OCI-LY7 (cell line): ENCODE measurements around the gene ALK.

Source experiments
- EZH2phosphoT487 ChIP-seq: fragments of 200-600 bp; sonication (generic); IDR thresholded peaks from 2 replicates; pipeline ENCODE4 v1.6.1; 2018; ENCODE audit warnings: low read depth, borderline replicate concordance, mild to moderate bottlenecking, mixed run types, antibody characterized with exemption, low read length, moderate library complexity, mixed read lengths
- TF ChIP-seq, protein P1 (sequence below): fragments of 200-600 bp; sonication (generic); conservative IDR thresholded peaks from 2 replicates; pipeline ENCODE4 v1.5.1; 2014; ENCODE audit warnings: mild to moderate bottlenecking, antibody characterized with exemption, low read length, moderate library complexity, mixed read lengths

DNA sequence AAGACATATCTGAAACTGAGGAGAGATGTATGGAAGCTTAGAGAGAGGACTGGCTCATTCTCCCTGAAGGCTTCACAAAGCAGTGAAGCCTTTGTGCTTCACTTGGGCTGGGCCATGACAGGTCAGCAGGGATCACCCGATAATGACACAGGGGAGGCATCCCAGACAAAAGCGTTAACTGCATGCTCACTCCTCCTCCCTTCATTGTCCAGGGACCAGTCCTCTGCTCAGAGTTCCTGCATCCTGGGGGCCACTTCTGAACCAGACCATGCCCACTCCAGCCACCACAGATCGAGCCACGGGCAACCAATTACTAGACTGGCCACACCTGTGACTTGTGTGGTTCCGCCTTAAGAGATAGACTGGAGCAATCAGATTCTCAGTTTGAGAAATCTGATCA lies 570.1 kb downstream of the ALK start:
- TF ChIP-seq, protein P1, sequence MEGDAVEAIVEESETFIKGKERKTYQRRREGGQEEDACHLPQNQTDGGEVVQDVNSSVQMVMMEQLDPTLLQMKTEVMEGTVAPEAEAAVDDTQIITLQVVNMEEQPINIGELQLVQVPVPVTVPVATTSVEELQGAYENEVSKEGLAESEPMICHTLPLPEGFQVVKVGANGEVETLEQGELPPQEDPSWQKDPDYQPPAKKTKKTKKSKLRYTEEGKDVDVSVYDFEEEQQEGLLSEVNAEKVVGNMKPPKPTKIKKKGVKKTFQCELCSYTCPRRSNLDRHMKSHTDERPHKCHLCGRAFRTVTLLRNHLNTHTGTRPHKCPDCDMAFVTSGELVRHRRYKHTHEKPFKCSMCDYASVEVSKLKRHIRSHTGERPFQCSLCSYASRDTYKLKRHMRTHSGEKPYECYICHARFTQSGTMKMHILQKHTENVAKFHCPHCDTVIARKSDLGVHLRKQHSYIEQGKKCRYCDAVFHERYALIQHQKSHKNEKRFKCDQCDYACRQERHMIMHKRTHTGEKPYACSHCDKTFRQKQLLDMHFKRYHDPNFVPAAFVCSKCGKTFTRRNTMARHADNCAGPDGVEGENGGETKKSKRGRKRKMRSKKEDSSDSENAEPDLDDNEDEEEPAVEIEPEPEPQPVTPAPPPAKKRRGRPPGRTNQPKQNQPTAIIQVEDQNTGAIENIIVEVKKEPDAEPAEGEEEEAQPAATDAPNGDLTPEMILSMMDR = no peak
- TF ChIP-seq EZH2phosphoT487 = no peak
